GM19455 (cell line): ENCODE data around the gene WNK2.

Experiments used
- ATAC-seq: cut with Tn5 transposase; IDR thresholded peaks from one replicate; pipeline ENCODE4 v1.9.1; 2021; ENCODE audit not compliant: unreplicated experiment

The WNK2 gene

DNA sequence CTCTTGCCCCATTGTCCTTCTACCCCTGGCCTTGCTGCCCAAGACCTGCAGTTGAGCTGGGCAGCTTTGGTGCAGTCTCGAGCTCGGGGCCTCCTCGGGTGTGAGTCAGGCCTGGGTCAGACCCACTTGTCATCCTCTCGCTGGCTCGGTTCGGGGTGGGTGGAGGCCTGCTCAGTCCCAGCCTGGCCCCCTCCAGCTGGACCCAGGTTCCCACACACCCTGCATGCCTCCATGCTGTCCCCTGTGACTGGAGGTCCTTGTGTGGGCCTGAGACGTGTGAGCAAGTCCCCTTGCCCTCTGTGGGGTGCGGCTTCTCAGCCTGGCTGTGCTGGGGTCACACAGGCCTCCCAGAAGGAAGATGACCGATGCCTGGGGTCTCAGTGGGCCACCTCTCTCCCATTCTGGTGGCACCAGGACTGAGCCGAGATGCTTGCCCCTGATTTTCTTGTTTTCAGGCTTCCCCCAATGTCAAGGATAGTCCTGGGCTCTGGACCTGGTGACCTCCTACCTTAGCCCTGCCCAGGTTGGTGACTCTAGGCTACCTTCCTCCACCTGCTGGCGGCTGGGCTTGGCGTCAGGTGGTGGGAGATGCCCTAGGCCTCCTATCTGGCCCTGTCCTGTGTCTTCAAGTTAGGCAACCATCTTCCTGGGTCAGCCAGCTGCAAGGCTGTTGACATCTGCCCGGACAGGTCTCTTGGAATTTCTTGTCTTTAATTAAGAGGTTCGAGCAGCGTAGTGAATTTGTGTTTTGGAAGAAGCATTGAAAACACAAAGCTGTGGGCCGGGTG, 15.1 kb downstream of the WNK2 start:
- no peak for ATAC-seq

DNA sequence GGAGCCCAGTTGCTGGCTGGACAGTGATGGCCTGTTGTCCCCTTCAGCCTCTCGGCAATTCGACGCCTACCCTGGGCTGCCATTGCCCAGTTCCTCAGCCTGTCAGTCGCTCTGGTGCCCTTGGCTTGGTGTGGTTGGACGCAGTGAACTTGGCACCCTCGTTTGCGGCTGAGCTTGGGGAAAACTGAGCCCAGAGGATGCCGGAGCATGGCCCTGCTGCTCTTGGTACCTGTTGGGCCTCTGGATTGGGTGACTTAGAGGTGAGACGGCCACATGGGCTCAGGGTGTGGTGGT, 16.5 kb downstream of the WNK2 start:
- no peak for ATAC-seq

DNA sequence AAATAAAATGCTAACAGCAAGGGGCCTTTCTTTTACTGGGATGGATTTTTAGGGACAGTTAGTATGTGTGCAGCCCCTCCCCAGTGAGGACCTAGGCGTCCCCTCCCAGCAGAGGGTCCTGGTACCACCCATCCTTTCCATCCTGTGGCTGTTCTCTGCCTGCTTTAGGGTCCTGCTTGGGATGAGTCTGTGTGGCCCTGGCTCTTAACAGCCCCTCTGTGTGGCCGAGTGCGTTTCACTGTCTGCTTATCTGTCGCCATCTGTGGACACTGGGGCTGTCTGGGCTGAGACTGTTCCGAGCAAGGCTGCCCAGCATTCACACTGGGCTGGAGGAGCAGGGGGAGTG, 17.0 kb downstream of the WNK2 start:
- no peak for ATAC-seq

DNA sequence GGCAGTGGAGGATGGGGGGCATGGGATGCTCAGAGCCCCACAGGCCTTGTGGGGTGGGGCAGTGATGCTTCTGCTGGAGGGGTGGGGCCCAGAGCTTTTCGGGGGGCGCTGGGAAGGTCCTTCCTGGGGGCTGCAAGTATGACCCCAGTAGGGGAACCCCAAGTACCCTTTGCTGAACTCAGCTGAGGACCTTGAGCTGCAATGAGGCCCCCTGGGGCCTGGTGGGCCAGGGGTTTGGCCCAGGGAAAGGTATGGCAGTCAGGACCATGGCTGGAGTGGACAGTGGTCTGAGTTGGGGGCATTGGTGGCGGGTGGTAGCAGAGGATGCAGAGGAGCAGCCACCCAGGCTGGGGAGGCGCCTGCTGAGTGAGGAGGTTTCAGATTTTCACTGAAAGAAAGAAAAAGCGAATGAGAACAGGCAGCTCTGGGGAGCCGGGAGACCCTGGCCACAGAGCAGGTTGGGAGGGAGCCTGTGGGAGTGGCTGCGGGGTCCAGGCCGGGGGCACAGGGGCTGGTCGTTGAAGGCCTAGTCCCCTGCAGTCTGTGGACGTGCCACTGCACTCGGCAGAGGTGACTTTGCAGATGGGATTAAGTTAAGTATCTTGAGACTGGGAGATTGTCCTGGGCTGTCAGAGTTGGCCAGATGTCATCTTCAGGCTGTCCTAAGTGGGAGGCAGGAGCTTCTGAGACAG, 19.2 kb downstream of the WNK2 start:
- ATAC-seq: no peak

DNA sequence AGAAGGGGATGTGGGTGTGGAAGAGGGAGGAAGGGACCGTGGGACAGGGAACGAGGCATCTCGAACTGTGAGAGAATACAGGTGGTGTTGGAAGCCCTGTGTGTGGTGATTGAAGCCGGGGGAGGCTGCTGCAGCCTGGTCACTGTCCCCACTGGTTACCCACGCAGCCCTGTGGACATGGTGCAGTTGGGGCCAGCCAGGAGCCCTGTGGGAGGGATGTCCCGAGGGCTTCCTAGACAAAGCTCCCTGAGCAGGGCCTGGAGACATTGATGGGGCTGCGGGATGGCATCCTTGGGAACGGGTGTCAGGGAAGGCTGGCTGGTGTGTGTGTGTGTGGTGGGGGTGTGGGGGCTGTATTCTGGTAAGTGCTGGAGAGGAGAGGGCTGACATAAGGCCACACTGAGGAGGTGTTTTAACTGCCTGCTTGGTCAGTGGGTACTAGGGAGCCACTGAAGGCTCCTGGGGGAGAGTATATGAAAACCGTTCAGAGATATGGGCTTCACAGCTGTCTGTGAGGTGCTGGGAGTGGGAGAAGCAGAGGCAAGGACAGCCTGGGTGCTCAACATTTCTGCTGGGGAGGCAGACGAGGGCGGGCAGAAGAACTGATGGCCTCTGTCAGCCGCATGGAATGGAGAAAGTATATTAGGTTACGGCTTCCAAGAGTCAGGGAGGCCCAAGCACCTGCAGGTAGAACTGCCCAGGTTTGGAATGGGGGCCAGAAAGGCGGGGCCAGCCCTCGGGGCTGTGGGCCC, 20.0 kb downstream of the WNK2 start:
- no peak for ATAC-seq

DNA sequence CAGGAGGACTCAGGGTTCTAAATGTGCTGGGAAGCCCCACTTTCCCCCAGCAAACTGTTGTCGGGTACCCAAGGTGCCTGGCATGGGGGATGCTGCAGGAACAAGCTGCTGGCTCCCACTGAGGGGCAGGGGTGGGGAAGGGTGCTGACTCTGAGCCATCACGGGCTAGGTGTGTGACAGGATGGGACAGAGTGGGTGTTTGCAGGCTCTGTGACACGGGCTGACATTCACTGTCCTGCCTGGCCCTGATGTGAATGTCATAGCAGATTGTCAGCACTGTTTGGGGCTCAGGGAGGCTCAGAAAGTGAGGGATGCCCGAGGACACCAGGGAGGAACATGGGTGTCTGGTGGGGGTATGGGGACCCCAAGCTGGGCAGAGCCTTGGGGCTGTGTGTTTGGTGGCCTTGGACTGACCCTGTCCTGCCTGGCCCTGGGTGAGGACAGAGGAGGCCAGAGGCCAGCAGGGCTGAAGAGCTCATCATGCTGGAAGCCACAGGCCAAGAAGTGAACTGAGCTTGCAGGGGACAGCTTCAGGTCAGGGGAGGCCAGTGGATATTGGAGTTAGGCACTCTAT, 20.6 kb downstream of the WNK2 start:
- no peak for ATAC-seq

DNA sequence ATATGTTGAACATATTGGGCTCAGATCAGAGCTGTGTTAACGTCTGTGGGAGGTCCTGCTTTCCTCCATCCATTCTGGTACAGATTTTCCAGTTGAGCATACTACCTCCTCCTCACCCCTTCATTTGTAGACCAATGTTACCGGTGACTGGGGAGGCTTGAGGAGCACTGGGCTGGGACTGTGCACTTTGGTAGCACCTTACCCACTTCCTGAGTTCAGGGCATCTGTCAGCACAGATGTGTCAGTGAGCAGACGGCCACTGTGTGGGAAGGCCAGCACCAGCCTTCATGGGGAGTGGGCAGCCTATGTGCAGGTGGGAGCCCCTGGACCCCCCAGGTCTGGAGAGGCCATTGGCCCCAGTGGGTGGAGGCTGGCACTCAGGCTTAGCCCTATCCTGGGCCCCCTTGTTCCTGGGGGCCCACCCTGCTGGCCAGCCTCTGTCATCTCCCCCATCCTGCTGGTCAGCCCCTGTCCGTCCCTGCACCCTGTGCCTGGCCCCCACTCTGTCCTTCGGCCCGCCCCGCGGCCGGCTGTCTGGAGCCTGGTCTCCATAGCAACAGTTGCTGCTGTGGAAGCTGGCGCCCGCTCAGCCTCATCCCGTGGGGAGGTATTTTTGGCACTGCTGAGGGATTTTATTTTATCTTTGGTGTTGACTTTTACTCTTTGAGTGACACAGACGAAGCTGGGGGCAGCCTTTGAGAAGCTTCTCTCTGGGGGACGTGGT, 21.3 kb downstream of the WNK2 start:
- no peak for ATAC-seq

DNA sequence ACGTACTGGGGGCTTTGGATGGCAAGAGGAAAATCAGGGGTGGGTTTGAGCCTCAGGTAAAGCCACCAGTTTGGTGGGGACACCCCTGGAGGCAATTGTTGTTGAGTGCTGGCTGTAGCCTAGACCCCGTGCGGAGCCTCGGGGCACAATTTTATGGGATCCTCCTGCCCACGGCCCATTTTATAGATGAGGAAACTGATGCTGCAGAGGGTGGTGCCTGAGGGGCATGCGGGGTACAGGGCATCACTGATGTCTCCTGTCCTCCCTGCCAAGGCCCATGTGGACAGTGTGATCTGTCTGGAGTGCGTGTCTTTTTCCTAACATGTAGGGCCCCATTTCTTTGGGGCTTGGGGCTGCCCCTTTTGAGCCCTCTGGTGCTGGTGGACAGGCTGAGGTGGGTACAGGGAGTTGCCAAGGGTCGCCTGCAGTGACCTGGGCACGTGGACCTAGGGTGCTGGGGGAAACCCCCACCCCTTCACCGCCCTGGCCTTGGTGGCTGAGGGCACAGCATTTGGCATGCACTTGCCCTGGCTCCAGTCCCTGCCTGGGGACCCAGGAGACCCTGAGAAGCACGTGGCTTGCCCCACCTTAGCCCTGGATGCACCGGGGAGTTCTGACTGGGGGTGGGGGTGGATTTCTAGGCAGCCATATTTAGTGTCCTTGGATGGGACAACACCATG, 22.1 kb downstream of the WNK2 start:
- no peak for ATAC-seq

DNA sequence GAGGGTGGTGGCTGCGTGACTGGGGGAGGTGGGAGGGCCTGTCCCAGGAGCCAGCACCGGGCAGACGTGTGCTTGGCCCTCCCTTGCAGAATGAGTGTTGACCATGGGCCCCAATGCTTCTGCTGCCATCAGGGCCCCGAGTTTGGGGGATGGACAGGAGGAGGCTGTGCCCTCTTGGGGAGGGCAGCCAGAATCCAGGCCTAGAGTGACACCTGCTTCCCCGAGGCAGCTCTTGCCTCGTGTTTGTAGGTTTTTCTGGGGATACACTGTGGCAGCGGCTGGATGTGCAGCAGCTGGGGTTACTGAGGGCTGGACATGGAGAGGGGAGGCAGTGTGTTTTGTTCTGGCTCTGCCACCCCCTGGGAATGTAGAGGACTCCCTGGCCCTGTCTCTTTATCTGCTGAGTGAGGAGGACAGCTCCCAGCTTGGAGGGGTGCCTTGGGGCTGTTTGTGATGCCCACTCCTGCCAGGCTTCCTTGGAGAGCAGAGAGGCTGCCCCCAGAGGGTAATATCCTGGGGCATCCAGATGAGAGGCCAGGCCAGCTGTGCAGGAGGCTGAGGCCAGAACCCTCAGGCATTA, 22.7 kb downstream of the WNK2 start:
- ATAC-seq: no peak

DNA sequence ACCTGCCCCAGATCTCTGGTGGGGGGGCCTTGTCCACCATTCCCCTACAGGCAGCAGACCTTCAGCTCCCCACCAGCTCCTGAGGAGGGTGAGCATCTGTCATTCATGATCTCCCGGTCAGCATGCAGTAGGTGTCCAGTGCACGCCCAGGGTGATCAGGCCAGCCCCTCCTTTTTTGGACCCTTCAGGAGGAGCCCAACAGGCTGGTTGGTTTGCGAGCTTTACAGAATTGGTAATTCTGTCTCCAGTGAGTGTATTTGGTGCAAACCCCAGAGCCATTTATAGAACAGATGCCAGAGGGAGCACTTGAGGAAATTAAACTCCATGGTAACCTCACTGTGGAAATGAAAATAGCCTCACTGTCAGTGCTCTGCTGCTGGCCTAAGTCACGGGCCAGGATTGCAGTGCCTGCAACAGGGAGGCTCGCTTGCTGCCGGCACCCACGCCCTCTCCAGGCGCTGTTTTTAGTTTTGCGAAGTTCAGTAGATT, 23.4 kb downstream of the WNK2 start:
- ATAC-seq: no peak

DNA sequence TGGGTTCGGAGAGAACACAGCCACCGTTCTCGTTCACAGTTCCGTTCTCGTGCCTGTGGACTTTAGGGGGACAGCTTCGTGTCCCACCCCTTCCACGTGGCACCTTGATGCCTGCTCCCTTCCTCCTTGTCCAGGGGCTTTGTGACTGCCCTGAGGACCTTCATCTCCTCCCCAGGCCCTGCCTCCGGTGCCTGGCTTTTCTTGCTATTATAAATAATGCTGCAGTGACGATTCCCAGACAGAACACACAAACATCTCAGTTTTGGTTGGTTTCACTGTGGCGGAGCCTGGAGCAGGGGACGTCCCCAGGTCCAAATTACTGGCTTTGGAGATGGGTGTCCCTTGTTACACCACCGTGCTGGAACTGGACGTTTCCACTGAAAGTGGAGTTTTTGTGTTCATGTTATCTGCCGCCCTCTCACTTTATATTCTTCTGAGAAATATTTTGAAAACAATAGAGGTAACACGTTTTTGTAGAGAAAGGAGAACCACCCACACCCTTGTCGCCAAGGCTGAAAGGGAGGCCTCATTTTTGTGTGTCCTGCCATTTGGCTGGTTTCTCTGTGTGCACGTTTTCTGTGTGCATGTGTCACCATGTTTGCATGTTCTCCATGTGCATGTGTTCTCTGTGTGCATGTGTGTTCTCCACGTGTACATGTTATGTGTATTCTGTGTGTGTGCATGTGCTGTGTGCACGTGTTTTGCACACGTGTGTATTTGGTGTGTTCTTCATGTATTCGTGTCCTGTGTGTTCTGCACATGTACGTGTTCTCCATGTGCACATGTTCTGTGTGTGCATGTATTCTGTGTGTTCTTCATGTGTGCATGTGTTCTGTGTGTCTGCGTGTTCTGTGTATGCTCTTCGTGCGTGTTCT, 24.2 kb downstream of the WNK2 start:
- no peak for ATAC-seq

DNA sequence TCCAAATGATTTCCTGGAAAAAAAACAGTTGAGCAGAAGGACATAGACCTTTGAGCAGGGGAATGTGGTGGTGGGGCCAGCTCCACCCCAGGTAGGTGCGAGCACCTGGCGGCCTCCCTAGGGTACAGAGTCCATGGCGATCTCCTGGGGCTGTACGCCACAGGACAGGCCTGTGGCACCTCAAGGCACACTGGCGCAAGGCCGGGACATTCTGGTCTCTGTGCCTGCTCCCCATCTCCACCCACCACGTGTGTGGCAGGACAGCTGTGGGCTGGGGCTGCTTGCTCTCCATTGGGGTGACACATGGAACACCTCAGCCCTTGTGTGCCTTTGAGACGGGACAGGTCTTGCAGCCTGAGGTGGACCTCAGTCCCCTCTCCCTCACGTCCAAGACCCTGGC, 25.2 kb downstream of the WNK2 start:
- ATAC-seq: no peak

DNA sequence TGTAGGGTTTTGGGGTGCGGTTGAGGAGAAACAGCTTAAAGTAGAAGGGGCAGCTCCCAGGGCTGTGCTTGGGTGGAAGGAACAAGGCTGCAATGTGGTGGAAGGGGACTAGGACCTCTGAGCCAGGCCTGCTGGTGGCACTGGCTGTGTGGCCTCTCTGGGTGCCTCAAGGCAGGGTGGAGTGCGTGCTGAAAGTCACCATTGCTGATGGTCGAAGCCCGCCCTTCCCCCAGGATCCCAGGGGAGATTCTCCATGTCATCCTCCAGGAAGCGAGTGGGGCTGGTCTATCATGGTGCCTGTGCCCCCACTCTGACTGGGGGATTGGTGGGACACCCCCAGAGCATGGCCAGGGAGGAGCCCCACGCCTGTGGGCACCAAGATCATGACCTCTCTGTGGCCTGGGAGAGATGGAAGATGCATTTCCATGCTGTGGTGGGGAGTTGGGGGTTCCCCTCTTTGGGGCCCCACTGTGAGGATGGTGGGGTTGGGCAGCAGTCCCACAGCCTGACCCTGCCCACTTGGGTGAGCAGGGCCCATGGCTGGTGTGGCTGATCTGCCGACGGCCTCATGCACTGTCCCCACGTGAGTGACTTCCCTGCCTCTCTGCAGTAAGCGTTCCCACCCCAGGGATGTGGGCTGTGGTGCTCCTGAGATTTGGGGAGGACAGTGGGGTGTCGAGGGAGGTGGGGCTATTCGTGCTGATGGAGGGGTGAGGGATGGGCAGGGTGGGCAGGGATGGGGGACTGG, 25.8 kb downstream of the WNK2 start:
- ATAC-seq: no peak

DNA sequence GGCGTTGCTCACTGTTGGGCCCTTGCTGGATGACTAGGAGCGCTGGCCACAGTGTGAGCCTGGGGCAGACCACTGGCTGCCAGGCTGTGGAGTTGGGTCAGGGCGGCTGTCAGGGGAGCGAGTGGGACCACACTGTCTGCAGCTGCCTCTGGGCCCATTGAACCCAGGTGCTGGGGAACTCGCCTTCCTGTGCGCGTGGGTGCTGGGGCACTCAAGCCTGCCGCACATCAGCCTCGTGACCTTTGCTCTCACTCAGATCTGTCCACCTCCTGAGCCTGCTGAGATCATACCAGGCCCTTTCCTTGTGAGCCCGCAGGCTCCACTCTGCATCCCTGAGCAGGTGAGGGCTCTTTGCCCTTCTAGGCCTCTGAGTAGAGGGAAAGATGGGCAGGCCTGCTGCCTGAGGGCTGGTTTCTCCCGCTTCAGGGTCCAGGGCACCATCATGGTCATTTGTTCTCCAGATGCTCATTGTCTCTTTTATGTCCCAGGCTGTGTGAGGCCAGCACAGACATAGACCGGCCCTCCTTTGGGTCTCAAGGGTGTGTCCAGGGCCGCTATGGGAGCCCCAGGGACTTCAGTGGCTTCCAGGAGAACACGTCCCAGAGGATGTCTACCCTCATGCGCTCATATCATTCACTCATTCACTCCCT, 26.5 kb downstream of the WNK2 start:
- ATAC-seq: no peak

DNA sequence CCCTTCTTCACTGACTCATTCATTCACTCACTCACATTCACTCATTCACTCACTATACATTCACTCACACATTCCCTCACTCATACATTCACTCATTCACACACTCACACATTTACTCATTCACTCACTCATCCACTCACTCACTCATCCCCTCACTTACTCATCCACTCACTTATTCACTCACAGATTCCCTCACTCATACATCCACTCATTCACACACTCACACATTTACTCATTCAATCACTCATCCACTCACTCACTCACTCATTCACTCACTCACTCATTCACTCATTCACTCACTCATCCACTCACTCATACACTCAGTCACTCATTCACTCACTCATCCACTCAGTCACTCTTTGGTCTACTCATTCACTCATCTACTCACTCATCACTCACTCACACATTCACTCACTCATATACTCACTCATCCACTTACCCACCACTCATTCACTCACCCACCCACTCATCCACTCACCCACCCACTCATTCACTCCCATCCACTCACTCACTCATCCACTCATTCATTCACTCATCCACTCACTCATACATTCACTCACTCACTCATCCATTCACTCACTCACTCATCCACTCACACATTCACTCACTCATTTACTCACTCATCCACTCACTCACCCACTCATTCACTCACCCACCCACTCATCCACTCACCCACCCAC, 27.2 kb downstream of the WNK2 start:
- no peak for ATAC-seq

DNA sequence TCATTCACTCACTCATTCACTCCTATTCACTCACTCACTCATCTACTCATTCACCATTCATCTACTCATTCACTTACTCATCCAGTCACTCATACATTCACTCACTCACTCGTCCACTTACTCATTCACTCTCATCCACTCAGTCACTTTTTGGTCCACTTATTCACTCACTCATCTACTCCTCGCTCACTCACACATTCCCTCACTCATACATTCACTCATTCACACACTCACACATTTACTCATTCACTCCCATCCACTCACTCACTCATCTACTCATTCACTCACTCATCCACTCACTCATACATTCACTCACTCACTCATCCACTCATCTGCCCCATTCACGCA, 27.7 kb downstream of the WNK2 start:
- ATAC-seq: no peak

DNA sequence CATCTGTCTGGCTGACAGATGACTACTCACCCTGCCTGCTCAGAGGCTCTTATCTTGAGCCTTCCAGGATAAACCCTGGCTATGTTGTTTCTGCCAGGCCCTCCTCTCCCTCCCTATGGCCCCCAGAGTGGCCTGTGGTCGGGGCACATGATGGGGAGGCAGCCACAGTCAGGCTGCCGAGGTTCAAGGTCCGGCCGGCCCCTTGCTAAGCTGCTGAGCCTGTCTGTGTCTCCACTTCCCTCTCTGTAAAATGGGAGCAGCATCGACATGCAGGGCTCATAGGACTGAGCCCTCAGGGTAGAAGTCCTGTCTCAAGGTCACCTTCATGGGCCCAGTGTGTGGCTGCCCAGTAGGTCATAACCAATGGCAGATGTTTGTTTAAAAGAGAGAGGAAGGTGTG, 28.5 kb downstream of the WNK2 start:
- no peak for ATAC-seq

DNA sequence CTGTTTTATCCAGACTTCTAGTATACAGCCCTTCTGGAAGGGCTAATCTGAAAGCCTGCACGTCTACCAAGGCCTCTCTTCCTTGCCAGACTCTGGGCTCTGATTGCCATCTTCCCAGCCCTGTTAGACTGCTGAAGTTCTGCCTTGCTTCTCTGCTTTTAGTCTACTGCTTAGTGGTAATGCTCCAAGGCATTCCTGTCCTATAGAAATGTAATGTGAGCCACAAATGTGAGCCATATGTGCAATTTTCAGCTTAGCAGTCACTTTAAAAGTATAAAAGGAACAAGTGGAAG, 32.1 kb downstream of the WNK2 start:
- ATAC-seq: no peak
